Hair follicular keratinocyte (primary cell): ENCODE data around the gene TCF23. TPM values are rescaled to one million over a fixed set of nuclear protein-coding genes. Genes with fewer than 3 reads are reported as not detected.

ENCODE experiments used
- total RNA-seq: library from RNA; depleted of rRNA; stranded (reverse); fragments of >200 nt; gene quantifications from 2 replicates; pipeline ENCODE4 v1.2.3, GENCODE V29; 2015

TCF23 gene
- total RNA-seq: 0.04 TPM in 1 of 2 replicates, not detected in the other

GRCh38 chr2:27148801-27149439 is at the start of gene TCF23:
TSS of gene TCF23 (plus strand) at chr2:27149004. CDS start at chr2:27149134, 130 bp downstream.

GRCh38 chr2:27118525-27119329 is 30.1 kb upstream of the TCF23 start, which contains the start of gene CGREF1:
TSS of gene CGREF1 (minus strand) at chr2:27119128. CDS start at chr2:27104366, 14,762 bp downstream.

GRCh38 chr2:27123302-27124150 is 25.3 kb upstream of the TCF23 start, which contains the start of gene ABHD1:
TSS of gene ABHD1 (plus strand) at chr2:27123815. CDS start at chr2:27123949, 134 bp downstream.

GRCh38 chr2:27133905-27134780 is 14.7 kb upstream of the TCF23 start, which contains the start of gene PREB:
TSS of gene PREB (minus strand) at chr2:27134636. CDS start at chr2:27134421, 215 bp downstream.

GRCh38 chr2:27139310-27139709 is 9.5 kb upstream of the TCF23 start, which contains the start of gene PRR30:
TSS of gene PRR30 (minus strand) at chr2:27139410. CDS start at chr2:27138329, 1,081 bp downstream.

Other genes starting within 250 kb of the TCF23 start
- gene MAPRE3, start 178.4 kb upstream of the TCF23 start, total RNA-seq: 2.6 and 6.9 TPM in 2 replicates
- gene TMEM214, start 116.0 kb upstream of the TCF23 start, total RNA-seq: 24.7 and 27.8 TPM in 2 replicates
- 21.5 and 27.2 TPM in 2 replicates for gene AGBL5, start 97.3 kb upstream of the TCF23 start, total RNA-seq
- gene OST4, start 77.3 kb upstream of the TCF23 start, total RNA-seq: 323 and 466 TPM in 2 replicates
- 4.0 and 4.5 TPM in 2 replicates for gene EMILIN1, start 70.4 kb upstream of the TCF23 start, total RNA-seq
- 0.47 and 1.7 TPM in 2 replicates for gene KHK, start 62.2 kb upstream of the TCF23 start, total RNA-seq
- 1.1 and 2.7 TPM in 2 replicates for gene CGREF1, start 29.9 kb upstream of the TCF23 start, total RNA-seq
- gene ABHD1, start 25.2 kb upstream of the TCF23 start, total RNA-seq: not detected in 2 replicates
- 69.1 and 81.2 TPM in 2 replicates for gene PREB, start 14.4 kb upstream of the TCF23 start, total RNA-seq
- not detected in 2 replicates for gene PRR30, start 9.6 kb upstream of the TCF23 start, total RNA-seq
- 159 and 171 TPM in 2 replicates for gene ATRAID, start 63.0 kb downstream of the TCF23 start, total RNA-seq
- 21.2 and 49.7 TPM in 2 replicates for gene SLC5A6, start 63.3 kb downstream of the TCF23 start, total RNA-seq
- gene CAD, start 68.4 kb downstream of the TCF23 start, total RNA-seq: 33.9 and 59.3 TPM in 2 replicates
- gene SLC30A3, start 114.0 kb downstream of the TCF23 start, total RNA-seq: not detected in 2 replicates
- not detected in 2 replicates for gene DNAJC5G, start 126.4 kb downstream of the TCF23 start, total RNA-seq
- gene TRIM54, start 133.4 kb downstream of the TCF23 start, total RNA-seq: not detected in 2 replicates
- 0.23 and 2.1 TPM in 2 replicates for gene UCN, start 159.4 kb downstream of the TCF23 start, total RNA-seq
- gene MPV17, start 174.1 kb downstream of the TCF23 start, total RNA-seq: 96.3 and 110 TPM in 2 replicates
- 34.4 and 42.2 TPM in 2 replicates for gene GTF3C2, start 207.8 kb downstream of the TCF23 start, total RNA-seq
- 22.7 and 35.1 TPM in 2 replicates for gene EIF2B4, start 221.3 kb downstream of the TCF23 start, total RNA-seq
- 98.4 and 103 TPM in 2 replicates for gene SNX17, start 221.6 kb downstream of the TCF23 start, total RNA-seq
- 9.4 and 15.5 TPM in 2 replicates for gene ZNF513, start 231.7 kb downstream of the TCF23 start, total RNA-seq